Posterior vena cava (tissue), 2 donors: ENCODE measurements around the gene KLF5. TPM values are rescaled to one million over a fixed set of nuclear protein-coding genes. Genes with fewer than 3 reads are reported as not detected.
"Not testable (repeated sequence)": the region's sequence is repeated elsewhere in the genome, so short reads cannot be mapped to it uniquely, and the experiment has no call there.

Experiments used
- DNase-seq: peaks from one replicate; pipeline ENCODE4 v3.0.0-alpha.2; 2020; ENCODE audit warnings: low spot score
- intact Hi-C, 2 donors: fragments of 100-400 bp; cut with DNase I; formaldehyde crosslinking; loops; one replicate each; pipeline versions ENCODE4 v1.14.1 to v1.14.2; 2022 to 2023
- long read RNA-seq, 2 donors: library from polyadenylated mRNA; unstranded; transcript quantifications; one replicate each; pipeline ENCODE4 v2.0.0, GENCODE V29; 2020 to 2021
- total RNA-seq, 2 donors: library from RNA; stranded (reverse); fragmentation: NEBNext Ultra II Directional; extraction: Animal tissue kit (Norgen Biotek cat#: 25700); gene quantifications; one replicate each; pipeline ENCODE4 v1.2.1, GENCODE V29; 2021
- donor health status: DM: yes; HTN: yes; CAD: no.
- donor health status: DM: yes; HTN: yes; CAD: no.

The KLF5 gene
- 1 to 10 TPM; 3.6 to 6.0 TPM for total RNA-seq
- long read RNA-seq, donor 1, partial matches to known transcripts = 0 of 3 reads
- long read RNA-seq, donor 1, other reads (novel, unspliced or antisense) = 0 of 3 reads
- long read RNA-seq, donor 2 = 0 reads

GRCh38 chr13:73058736-73059459 lies at the start of gene KLF5:
KLF5 (plus strand) TSS chr13:73059005; CDS start chr13:73059328, 323 bp downstream.
- intact Hi-C loops = no loop called here

GRCh38 chr13:73011751-73012150 lies 47.1 kb upstream of the KLF5 start:
- DNase-seq = no peak
- intact Hi-C loops = no loop called here

More at GRCh38 chr13:73058736-73059459, at the start of gene KLF5:
- peak; percentile 98 for DNase-seq

- DNase-seq = no peak
- intact Hi-C loops = no loop called here
Observed at GRCh38 chr13:73015805-73016204, 43.0 kb upstream of the KLF5 start.

GRCh38 chr13:73018336-73018735 lies 40.5 kb upstream of the KLF5 start:
- DNase-seq = no peak
- intact Hi-C loops = no loop called here

- DNase-seq = no peak
- intact Hi-C loops = no loop called here
Observed at GRCh38 chr13:73025217-73026012, 33.4 kb upstream of the KLF5 start.

GRCh38 chr13:73034901-73035300 lies 23.9 kb upstream of the KLF5 start:
- no peak for DNase-seq
- intact Hi-C loops = no loop called here

- no peak for DNase-seq
- intact Hi-C loops = no loop called here
Observed at GRCh38 chr13:73035660-73036059, 23.1 kb upstream of the KLF5 start.

- intact Hi-C loops = no loop called here
- DNase-seq = no peak
Observed at GRCh38 chr13:73036566-73036965, 22.2 kb upstream of the KLF5 start.

- intact Hi-C loops = no loop called here
- no peak for DNase-seq
Observed at GRCh38 chr13:73038064-73038463, 20.7 kb upstream of the KLF5 start.

- no peak for DNase-seq
- intact Hi-C loops = no loop called here
Observed at GRCh38 chr13:73039201-73040108, 19.4 kb upstream of the KLF5 start.

- intact Hi-C loops = no loop called here
- no peak for DNase-seq
Observed at GRCh38 chr13:73040484-73040883, 18.3 kb upstream of the KLF5 start.

GRCh38 chr13:73040968-73041596 lies 17.7 kb upstream of the KLF5 start:
- intact Hi-C loops = no loop called here
- no peak for DNase-seq

GRCh38 chr13:73045031-73045430 lies 13.8 kb upstream of the KLF5 start:
- intact Hi-C loops = loop anchor here in 1 of 2 donors (5.0 kb wide), 1 partner anchor 1752 kb away; no protein-coding TSS in a partner anchor
- no peak for DNase-seq

- DNase-seq = not testable (repeated sequence)
- intact Hi-C loops = loop anchor here in 1 of 2 donors (5.0 kb wide), 1 partner anchor 1749 kb away; no protein-coding TSS in a partner anchor
Observed at GRCh38 chr13:73048615-73049014, 10.2 kb upstream of the KLF5 start.

GRCh38 chr13:73054712-73055111 lies 4.1 kb upstream of the KLF5 start:
- intact Hi-C loops = no loop called here
- DNase-seq = no peak

- no peak for DNase-seq
- intact Hi-C loops = no loop called here
Observed at GRCh38 chr13:73055813-73056564, 2.8 kb upstream of the KLF5 start.

- DNase-seq = no peak
- intact Hi-C loops = no loop called here
Observed at GRCh38 chr13:73056565-73056962, 2.2 kb upstream of the KLF5 start.
